HT1080 (cell line): ENCODE data around the gene SLAIN1. TPM values are rescaled to one million over a fixed set of nuclear protein-coding genes. Genes with fewer than 3 reads are reported as not detected.
A peak's percentile ranks its signal among the peaks of the same experiment; 100 is the strongest.

ENCODE experiments used
- DNase-seq: peaks from one replicate; pipeline ENCODE4 v3.0.0-alpha.2; 2015; ENCODE audit warnings: low read depth
- total RNA-seq: library from RNA; depleted of rRNA; stranded (reverse); fragments of >200 nt; shearing (Covaris generic); gene quantifications from 2 replicates; pipeline ENCODE4 v1.2.3, GENCODE V29; 2014

SLAIN1 gene
- total RNA-seq, 1 experiment from 2014 or later: 4.2 TPM

GRCh38 chr13:77714119-77714755, 16.8 kb downstream of the SLAIN1 start:
- no peak for DNase-seq

- no peak for DNase-seq
These were observed 17.9 kb downstream of the SLAIN1 start for GRCh38 chr13:77715233-77715891.

- DNase-seq: no peak
These were observed 19.2 kb downstream of the SLAIN1 start for GRCh38 chr13:77716692-77717091.

- DNase-seq: no peak
These were observed 20.0 kb downstream of the SLAIN1 start for GRCh38 chr13:77717508-77717907.

- no peak for DNase-seq
These were observed 21.6 kb downstream of the SLAIN1 start for GRCh38 chr13:77719128-77719527.

GRCh38 chr13:77720988-77721387, 23.5 kb downstream of the SLAIN1 start:
- peak; percentile 26 for DNase-seq

GRCh38 chr13:77724092-77724491, 26.6 kb downstream of the SLAIN1 start:
- DNase-seq: no peak

- DNase-seq: no peak
These were observed 27.6 kb downstream of the SLAIN1 start for GRCh38 chr13:77725071-77725470.

GRCh38 chr13:77728265-77729125, 31.0 kb downstream of the SLAIN1 start:
- no peak for DNase-seq

- DNase-seq: no peak
These were observed 32.2 kb downstream of the SLAIN1 start for GRCh38 chr13:77729502-77730221.

GRCh38 chr13:77730572-77730971, 33.1 kb downstream of the SLAIN1 start:
- no peak for DNase-seq

- DNase-seq: no peak
These were observed 34.8 kb downstream of the SLAIN1 start for GRCh38 chr13:77732287-77732686.

GRCh38 chr13:77733674-77734073, 36.2 kb downstream of the SLAIN1 start:
- no peak for DNase-seq

- no peak for DNase-seq
These were observed 40.2 kb downstream of the SLAIN1 start for GRCh38 chr13:77737583-77738200.

- DNase-seq: no peak
These were observed 42.7 kb downstream of the SLAIN1 start for GRCh38 chr13:77740097-77740735.

GRCh38 chr13:77740931-77741596, 43.6 kb downstream of the SLAIN1 start:
- DNase-seq: no peak

GRCh38 chr13:77741597-77741972, 44.1 kb downstream of the SLAIN1 start:
- DNase-seq: no peak

- DNase-seq: no peak
These were observed 45.3 kb downstream of the SLAIN1 start for GRCh38 chr13:77742801-77743200.

GRCh38 chr13:77745784-77746183, 48.3 kb downstream of the SLAIN1 start:
- DNase-seq: no peak

GRCh38 chr13:77749344-77749880, 51.9 kb downstream of the SLAIN1 start:
- peak; percentile 11 for DNase-seq
